Neural progenitor cell (in vitro differentiated cells): Measurements from ENCODE around the gene FLT3. TPM values are rescaled to one million over a fixed set of nuclear protein-coding genes. Genes with fewer than 3 reads are reported as not detected.
"Not testable (repeated sequence)": the region's sequence is repeated elsewhere in the genome, so short reads cannot be mapped to it uniquely, and the experiment has no call there.

Experiments used
- DNase-seq: peaks from one replicate; pipeline ENCODE4 v3.0.0-alpha.2; 2016; ENCODE audit warnings: low spot score
- H2AFZ ChIP-seq: fragments of 200-600 bp; sonication (generic); replicated peaks from 2 replicates; pipeline ENCODE4 v1.6.1; 2016; ENCODE audit warnings: antibody characterized with exemption
- H3F3A ChIP-seq: fragments of 200-600 bp; sonication (generic); 2 replicates; pipeline ENCODE4 v1.6.1; 2016; ENCODE audit warnings: antibody characterized with exemption, low read depth
- H3K27ac ChIP-seq: fragments of 200-600 bp; sonication (generic); 2 replicates; pipeline ENCODE4 v1.5.1; 2016; ENCODE audit warnings: mild to moderate bottlenecking
- H3K27me3 ChIP-seq: fragments of 200-600 bp; sonication (generic); 2 replicates; pipeline ENCODE4 v1.6.1; 2016; ENCODE audit warnings: mild to moderate bottlenecking, moderate library complexity
- H3K36me3 ChIP-seq: fragments of 200-600 bp; sonication (generic); 2 replicates; pipeline ENCODE4 v1.5.1; 2016
- H3K4me1 ChIP-seq: fragments of 200-600 bp; sonication (generic); 2 replicates; pipeline ENCODE4 v1.6.1; 2016; ENCODE audit warnings: mixed run types
- H3K4me2 ChIP-seq: fragments of 200-600 bp; sonication (generic); 2 replicates; pipeline ENCODE4 v1.6.1; 2016
- H3K4me3 ChIP-seq: fragments of 200-600 bp; sonication (generic); 2 replicates; pipeline ENCODE4 v1.5.1; 2016
- H3K79me2 ChIP-seq: fragments of 200-600 bp; sonication (generic); 2 replicates; pipeline ENCODE4 v1.6.1; 2016; ENCODE audit warnings: low read depth
- H3K9ac ChIP-seq: fragments of 200-600 bp; sonication (generic); 2 replicates; pipeline ENCODE4 v1.6.1; 2016
- H3K9me3 ChIP-seq: fragments of 200-600 bp; sonication (generic); 2 replicates; pipeline ENCODE4 v1.5.1; 2016; ENCODE audit warnings: low read depth
- H4K20me1 ChIP-seq: fragments of 200-600 bp; sonication (generic); 2 replicates; pipeline ENCODE4 v1.6.1; 2016; ENCODE audit warnings: low read depth
- H3K27ac Mint-ChIP-seq: 3 replicates; pipeline ENCODE4 v1.8.0; 2021; ENCODE audit warnings: mixed read lengths
- H3K27me3 Mint-ChIP-seq: 2 replicates; pipeline ENCODE4 v1.8.0; 2022; ENCODE audit warnings: low read depth, mild to moderate bottlenecking, inconsistent platforms, moderate library complexity, mixed read lengths; ENCODE audit not compliant: insufficient read depth
- H3K36me3 Mint-ChIP-seq: 3 replicates; pipeline ENCODE4 v1.8.0; 2021; ENCODE audit warnings: mixed read lengths
- H3K4me1 Mint-ChIP-seq: 3 replicates; pipeline ENCODE4 v1.8.0; 2021; ENCODE audit warnings: mixed read lengths
- H3K4me3 Mint-ChIP-seq: 3 replicates; pipeline ENCODE4 v1.8.0; 2021; ENCODE audit warnings: mild to moderate bottlenecking, moderate library complexity, mixed read lengths
- H3K9me3 Mint-ChIP-seq: 3 replicates; pipeline ENCODE4 v1.8.0; 2020; ENCODE audit warnings: mixed read lengths
- CTCF ChIP-seq: fragments of 200-600 bp; sonication (generic); IDR thresholded peaks from 2 replicates; pipeline ENCODE4 v1.5.1; 2017; ENCODE audit warnings: antibody characterized with exemption, mild to moderate bottlenecking
- EZH2 ChIP-seq: fragments of 200-600 bp; sonication (generic); IDR thresholded peaks from 2 replicates; pipeline ENCODE4 v1.6.1; 2017; ENCODE audit warnings: antibody characterized with exemption, mild to moderate bottlenecking, moderate library complexity
- EZH2phosphoT487 ChIP-seq: fragments of 200-600 bp; sonication (generic); IDR thresholded peaks from 2 replicates; pipeline ENCODE4 v1.6.1; 2017; ENCODE audit warnings: antibody characterized with exemption
- total RNA-seq: library from RNA; depleted of rRNA; stranded (reverse); fragments of >200 nt; gene quantifications from 2 replicates; pipeline ENCODE4 v1.2.3, GENCODE V29; 2015; ENCODE audit warnings: low replicate concordance

Gene FLT3
- 0.58 and 0.77 TPM in 2 replicates for total RNA-seq

DNA sequence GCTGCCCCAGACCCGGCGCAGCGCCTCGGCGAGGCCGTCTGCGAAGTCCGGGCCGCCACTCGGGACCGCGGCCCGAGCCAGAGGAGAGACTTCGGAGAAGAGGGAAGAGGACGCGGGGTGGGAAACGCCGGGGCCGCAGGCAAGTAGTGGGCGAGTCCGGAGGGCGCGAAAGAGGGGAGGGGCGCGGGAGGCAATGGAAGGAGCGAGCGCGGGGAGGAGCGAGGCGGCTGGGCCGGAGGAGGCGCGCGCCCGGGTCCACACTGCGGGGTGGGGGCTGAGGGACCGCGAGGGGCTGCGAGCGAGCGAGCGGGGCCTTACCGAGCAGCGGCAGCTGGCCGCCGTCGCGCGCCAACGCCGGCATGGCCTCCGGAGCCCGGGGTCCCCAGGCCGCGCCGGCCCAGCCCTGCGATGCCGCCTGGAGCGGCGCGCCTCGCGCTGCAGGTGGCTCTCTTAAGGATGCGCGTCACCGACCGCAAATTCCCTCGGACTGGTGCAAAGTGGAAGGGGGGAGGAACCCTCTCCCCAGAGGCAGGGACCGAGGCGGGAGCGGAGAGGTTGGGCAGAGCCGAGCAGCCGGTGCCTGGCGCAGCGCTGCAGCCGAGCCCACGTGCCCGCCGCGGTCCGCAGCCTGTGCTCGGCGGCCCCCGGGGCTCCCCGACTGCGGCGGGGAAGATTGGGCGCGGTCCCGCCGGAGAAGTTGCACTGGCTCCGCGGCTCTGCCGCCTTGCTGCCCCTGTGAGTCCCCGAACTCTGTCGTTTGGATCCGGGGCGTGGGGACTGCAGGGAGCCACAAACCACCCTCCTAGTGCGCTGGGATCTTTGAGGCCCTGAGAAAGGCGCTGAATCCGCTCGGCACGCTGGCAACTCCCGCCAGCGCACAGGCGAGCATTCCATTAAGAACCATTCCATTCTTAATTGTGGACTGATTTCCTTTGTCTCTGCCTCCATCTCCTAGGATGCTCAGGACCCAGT lies at the start of gene FLT3:
Gene FLT3 (minus strand): TSS at position 427 of the 972 bp plus-strand sequence. CDS start 66 bp downstream, at position 361.
- Histone ChIP-seq H3K9ac (no peak within 1 kb of the TSS), H3K27me3 (peaks cover 80% of the 10 kb centered on the region), H4K20me1 (no peaks in the 10 kb centered on the region), H3K36me3 (no peaks in the 10 kb centered on the region), H3K4me1 (peaks cover 12% of the 10 kb centered on the region), H3F3A (peaks cover 20% of the 10 kb centered on the region), H3K79me2 (no peaks in the 10 kb centered on the region), H3K9me3 (no peaks in the 10 kb centered on the region), H2AFZ (peak within 1 kb of the TSS; percentile 99), H3K4me3 (peak within 1 kb of the TSS; percentile 64), H3K4me2 (peak within 1 kb of the TSS; percentile 95), H3K27ac (no peak within 1 kb of the TSS)
- no peak within 1 kb of the TSS for H3K27ac Mint-ChIP-seq
- DNase-seq: peak; percentile 82
- peaks cover 5% of the 10 kb centered on the region for H3K4me1 Mint-ChIP-seq
- H3K4me3 Mint-ChIP-seq: peak within 1 kb of the TSS; percentile 84
- TF ChIP-seq EZH2: peak; percentile 84
- no peak for TF ChIP-seq CTCF
- TF ChIP-seq EZH2phosphoT487: peak; percentile 22
- H3K27me3 Mint-ChIP-seq: peaks cover 40% of the 10 kb centered on the region
- H3K36me3 Mint-ChIP-seq: peaks cover 2% of the 10 kb centered on the region
- H3K9me3 Mint-ChIP-seq: peaks cover 4% of the 10 kb centered on the region

GRCh38 chr13:28147495-28147894 lies 47.1 kb upstream of the FLT3 start:
- TF ChIP-seq EZH2phosphoT487 (no peak), CTCF (no peak), EZH2 (no peak)
- peaks cover 65% of the 10 kb centered on the region for H4K20me1 ChIP-seq

DNA sequence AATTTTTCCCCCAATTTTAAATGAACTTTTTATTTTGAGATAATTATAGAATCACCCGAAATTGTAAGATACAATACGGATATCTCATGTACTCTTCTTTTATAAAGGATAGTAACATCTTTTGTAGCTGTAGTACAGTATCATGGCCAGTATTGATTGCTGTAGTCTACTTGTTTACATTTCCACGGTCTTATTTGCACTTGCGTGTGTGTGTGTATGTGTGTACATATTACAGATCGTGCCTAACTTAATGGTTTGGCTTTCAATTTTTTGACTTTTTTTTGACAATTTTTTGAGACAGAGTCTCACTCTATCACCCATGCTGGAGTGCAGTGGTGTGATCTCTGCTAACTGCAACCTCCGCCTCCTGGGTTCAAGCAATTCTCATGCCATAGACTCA lies 44.7 kb upstream of the FLT3 start:
- Histone ChIP-seq H3K27ac (no peak overlapping the region), H3K27me3 (no peaks in the 10 kb centered on the region), H3K79me2 (peaks cover 100% of the 10 kb centered on the region), H3F3A (peaks cover 15% of the 10 kb centered on the region), H2AFZ (no peak overlapping the region), H3K4me3 (no peak overlapping the region), H3K36me3 (no peaks in the 10 kb centered on the region), H4K20me1 (peaks cover 80% of the 10 kb centered on the region), H3K9me3 (no peaks in the 10 kb centered on the region), H3K4me2 (no peak overlapping the region), H3K9ac (no peak overlapping the region), H3K4me1 (peaks cover 16% of the 10 kb centered on the region)
- H3K27me3 Mint-ChIP-seq: no peaks in the 10 kb centered on the region
- H3K4me1 Mint-ChIP-seq: peaks cover 13% of the 10 kb centered on the region
- no peak for TF ChIP-seq CTCF
- peaks cover 3% of the 10 kb centered on the region for H3K9me3 Mint-ChIP-seq
- H3K4me3 Mint-ChIP-seq: no peak overlapping the region
- H3K27ac Mint-ChIP-seq: no peak overlapping the region
- DNase-seq: no peak
- peaks cover 16% of the 10 kb centered on the region for H3K36me3 Mint-ChIP-seq

More at GRCh38 chr13:28147495-28147894, 47.1 kb upstream of the FLT3 start:
- Histone ChIP-seq H3K4me2 (no peak overlapping the region), H3K4me1 (peaks cover 4% of the 10 kb centered on the region), H3K27ac (no peak overlapping the region), H3K79me2 (peaks cover 100% of the 10 kb centered on the region), H3K9ac (no peak overlapping the region), H3K4me3 (no peak overlapping the region), H2AFZ (no peak overlapping the region), H3K27me3 (no peaks in the 10 kb centered on the region), H3K9me3 (no peaks in the 10 kb centered on the region), H3F3A (no peaks in the 10 kb centered on the region), H3K36me3 (no peaks in the 10 kb centered on the region)
- Mint-ChIP-seq H3K36me3 (peaks cover 25% of the 10 kb centered on the region), H3K27ac (no peak overlapping the region), H3K4me3 (no peak overlapping the region), H3K4me1 (no peaks in the 10 kb centered on the region), H3K27me3 (no peaks in the 10 kb centered on the region), H3K9me3 (peaks cover 11% of the 10 kb centered on the region)
- no peak for DNase-seq

DNA sequence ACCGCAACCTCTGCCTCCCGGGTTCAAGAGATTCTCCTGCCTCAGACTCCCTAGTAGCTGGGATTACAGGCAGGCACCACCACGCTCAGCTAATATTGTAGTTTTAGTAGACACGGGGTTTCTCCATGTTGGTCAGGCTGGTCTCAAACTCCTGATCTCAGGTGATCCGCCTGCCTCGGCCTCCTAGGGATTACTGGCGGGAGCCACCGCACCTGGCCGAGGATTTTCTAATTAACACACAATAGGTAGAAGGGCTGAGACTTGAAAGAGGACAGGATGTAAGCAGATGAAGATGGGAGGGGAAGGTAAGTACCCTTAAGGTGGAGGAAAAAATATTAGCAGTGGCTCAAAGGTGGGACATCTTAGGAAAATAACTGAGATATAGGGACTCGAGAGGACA lies 41.2 kb upstream of the FLT3 start:
- H3K9ac ChIP-seq, H3K27ac Mint-ChIP-seq, H3K27me3 Mint-ChIP-seq, H3K27me3 ChIP-seq, DNase-seq, H3K36me3 ChIP-seq, H3K27ac ChIP-seq, H3K9me3 Mint-ChIP-seq, H2AFZ ChIP-seq, H3K36me3 Mint-ChIP-seq, H3K9me3 ChIP-seq: not testable (repeated sequence)
- H3K4me3 Mint-ChIP-seq: peak overlapping the region; percentile 19
- H3F3A ChIP-seq: peaks cover 34% of the 10 kb centered on the region
- peak overlapping the region; percentile 59 for H3K4me2 ChIP-seq
- H4K20me1 ChIP-seq: peaks cover 50% of the 10 kb centered on the region
- peaks cover 21% of the 10 kb centered on the region for H3K4me1 ChIP-seq
- peaks cover 94% of the 10 kb centered on the region for H3K79me2 ChIP-seq
- H3K4me1 Mint-ChIP-seq: peaks cover 23% of the 10 kb centered on the region
- H3K4me3 ChIP-seq: peak overlapping the region; percentile 17
